Loucy (cell line): ENCODE data around the gene BCORL1.

Experiments
- EZH2phosphoT487 ChIP-seq: fragments of 200-600 bp; IDR thresholded peaks from 2 replicates; pipeline ENCODE4 v1.6.1; 2018; ENCODE audit warnings: antibody characterized with exemption, mild to moderate bottlenecking, moderate library complexity, borderline replicate concordance
- TF ChIP-seq, protein P1 (sequence below): fragments of 200-600 bp; sonication (generic); conservative IDR thresholded peaks from 2 replicates; pipeline ENCODE4 v1.5.1; 2014; ENCODE audit warnings: mild to moderate bottlenecking, antibody characterized with exemption, low read length

DNA sequence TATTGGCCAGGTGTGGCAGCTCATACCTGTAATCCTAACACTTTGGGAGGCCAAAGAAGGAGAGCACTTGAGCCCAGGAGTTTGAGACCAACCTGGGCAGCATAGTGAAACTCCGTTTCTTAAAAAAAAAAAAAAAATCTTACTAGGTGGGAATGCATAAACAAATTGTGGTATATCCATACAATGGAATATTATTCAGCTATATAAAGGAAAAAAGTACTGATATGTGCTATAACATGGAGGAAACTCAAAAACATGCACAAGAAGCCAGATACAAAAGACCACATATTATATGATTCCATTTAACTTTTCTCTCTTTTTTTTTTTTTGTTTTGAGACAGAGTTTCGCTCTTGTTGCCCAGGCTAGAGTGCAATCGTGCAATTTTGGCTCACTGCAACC lies 13.5 kb upstream of the BCORL1 start:
- TF ChIP-seq, protein P1, sequence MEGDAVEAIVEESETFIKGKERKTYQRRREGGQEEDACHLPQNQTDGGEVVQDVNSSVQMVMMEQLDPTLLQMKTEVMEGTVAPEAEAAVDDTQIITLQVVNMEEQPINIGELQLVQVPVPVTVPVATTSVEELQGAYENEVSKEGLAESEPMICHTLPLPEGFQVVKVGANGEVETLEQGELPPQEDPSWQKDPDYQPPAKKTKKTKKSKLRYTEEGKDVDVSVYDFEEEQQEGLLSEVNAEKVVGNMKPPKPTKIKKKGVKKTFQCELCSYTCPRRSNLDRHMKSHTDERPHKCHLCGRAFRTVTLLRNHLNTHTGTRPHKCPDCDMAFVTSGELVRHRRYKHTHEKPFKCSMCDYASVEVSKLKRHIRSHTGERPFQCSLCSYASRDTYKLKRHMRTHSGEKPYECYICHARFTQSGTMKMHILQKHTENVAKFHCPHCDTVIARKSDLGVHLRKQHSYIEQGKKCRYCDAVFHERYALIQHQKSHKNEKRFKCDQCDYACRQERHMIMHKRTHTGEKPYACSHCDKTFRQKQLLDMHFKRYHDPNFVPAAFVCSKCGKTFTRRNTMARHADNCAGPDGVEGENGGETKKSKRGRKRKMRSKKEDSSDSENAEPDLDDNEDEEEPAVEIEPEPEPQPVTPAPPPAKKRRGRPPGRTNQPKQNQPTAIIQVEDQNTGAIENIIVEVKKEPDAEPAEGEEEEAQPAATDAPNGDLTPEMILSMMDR = no peak
- no peak for TF ChIP-seq EZH2phosphoT487
